HTERT RPE-1 (cell line): ENCODE results near the gene TESK2.
"Not testable (repeated sequence)": the region's sequence is repeated elsewhere in the genome, so short reads cannot be mapped to it uniquely, and the experiment has no call there.

ENCODE experiments used
- in situ Hi-C: fragments of 300-500 bp; cut with MboI; formaldehyde crosslinking; loops from 4 replicates; pipeline ENCODE4 v1.14.3; 2020; ENCODE audit warnings: low sequenced_read_pairs

Gene TESK2

DNA sequence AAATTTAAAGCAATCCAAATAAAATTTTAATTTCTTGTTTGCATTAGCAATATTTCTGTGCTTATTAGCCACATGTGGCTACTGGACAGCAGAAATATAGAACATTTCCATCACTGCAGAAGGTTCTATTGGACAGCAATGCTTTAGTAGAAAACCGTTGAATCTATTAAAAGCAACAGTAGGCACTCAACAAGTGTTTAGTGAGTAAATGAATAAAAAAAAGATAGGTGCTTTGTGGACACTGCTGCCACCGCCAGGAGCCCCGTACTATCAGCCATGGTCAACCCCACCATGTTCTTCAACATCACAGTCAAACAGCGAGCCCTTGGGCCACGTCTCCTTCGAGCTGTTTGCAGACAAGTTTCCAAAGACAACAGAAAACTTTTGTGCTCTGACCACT lies 76.2 kb downstream of the TESK2 start:
- in situ Hi-C loops = no loop called here

DNA sequence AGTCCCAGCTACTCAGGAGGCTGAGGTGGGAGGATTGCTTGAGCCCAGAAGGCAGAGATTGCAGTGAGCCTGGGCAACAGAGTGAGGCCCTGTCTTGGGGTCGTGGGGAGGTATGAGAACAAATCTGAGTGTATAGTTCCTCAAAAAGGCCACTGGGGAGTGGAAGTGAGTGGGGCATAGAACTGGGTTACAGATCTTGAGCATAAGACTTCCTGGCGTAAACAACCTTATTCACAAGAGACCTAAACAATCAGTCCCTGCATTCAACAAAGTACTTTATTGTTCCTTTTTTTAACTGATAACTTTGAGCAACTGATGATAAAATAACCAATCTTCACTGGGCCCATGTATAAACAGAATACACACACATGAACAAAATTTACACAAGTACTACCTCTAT lies 78.1 kb downstream of the TESK2 start:
- in situ Hi-C loops = no loop called here

DNA sequence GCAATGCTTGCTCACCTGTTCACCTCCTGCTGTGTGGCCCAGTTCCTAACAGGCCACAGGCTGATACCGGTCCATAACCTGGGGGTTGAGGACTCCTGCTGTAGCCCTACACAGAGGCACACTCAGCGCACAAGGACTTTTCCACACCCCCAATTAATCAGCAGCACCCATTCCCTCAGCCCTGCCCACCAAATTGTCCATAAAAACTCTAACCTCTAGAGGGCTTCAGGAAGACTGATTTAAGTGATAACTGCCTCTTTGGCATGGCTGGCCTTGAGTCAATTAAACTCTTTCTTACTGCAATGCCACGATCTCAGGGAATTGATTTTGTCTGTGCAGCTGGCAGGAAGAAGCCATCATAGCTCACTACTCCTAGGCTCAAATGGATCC lies 79.5 kb downstream of the TESK2 start:
- in situ Hi-C loops = no loop called here

DNA sequence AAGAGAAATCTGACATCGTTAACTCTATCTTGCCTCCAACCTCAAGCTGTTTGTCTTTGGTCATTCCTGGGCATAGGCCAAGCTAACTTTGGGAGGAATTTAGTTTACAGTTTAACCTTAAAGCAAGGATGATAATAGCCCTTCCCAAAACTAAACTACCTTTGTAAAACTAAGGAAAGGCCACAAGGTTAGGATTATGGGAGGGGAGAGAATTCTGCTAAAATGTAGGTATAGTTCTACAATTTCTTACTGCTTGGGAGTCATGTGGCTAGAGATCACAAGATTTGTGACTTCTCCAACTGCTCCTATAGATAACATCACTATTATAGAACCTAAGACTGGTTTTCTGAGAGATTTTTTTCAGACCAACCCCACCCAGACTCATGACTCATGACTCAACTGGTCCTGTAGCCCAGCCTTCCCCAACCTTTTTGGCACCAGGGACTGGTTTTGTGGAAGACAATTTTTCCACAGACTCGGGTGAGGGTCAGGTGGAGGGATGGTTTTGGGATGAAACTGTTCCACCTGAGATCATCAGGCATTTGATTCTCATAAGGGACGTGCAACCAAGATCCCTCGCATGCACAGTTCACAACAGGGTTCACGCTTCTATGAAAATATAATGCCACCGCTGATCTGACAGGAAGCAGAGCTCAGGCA lies 80.0 kb downstream of the TESK2 start:
- in situ Hi-C loops = no loop called here

DNA sequence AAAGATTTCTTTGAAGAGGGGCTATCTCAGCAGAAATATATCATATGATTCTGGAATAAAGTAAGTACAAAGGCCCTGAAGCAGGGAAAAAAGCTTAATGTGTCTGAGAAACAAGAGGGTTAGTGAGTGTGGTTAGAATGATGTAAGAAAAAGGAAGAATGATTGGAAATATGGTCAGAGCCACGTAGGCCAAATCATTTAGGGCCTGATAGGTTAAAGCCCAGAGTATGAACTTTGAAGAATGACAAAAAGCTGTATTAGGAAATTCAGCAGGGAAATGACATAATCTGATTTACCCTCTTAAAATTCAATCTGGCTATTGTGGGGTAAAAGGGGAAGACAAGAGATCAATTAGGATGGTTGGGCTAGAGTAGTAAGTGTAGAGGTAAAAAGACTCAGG lies 81.7 kb downstream of the TESK2 start:
- in situ Hi-C loops = no loop called here

- in situ Hi-C loops = no loop called here
Observed at GRCh38 chr1:45407629-45408287, 83.2 kb downstream of the TESK2 start.

DNA sequence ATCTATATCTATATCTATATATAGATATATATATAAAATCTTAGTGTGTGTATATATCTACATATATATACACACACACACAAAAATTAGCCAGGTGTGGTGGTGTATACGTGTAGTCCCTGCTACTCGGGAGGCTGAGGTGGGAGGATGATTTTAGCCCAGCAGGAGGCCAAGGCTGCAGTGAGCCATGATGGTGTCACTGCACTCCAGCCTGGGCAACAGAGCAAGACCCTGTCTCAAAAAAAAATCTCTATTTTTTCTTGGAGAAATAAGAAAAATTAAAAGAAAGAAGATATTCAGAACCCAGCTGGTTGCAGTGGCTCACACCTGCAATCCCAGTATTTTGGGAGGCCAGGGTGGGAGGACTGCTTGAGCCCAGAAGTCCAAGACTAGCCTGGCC lies 85.3 kb downstream of the TESK2 start:
- in situ Hi-C loops = no loop called here

GRCh38 chr1:45403718-45404117 lies 87.2 kb downstream of the TESK2 start:
- in situ Hi-C loops = no loop called here

- in situ Hi-C loops = no loop called here
Observed at GRCh38 chr1:45403298-45403697, 87.7 kb downstream of the TESK2 start.

DNA sequence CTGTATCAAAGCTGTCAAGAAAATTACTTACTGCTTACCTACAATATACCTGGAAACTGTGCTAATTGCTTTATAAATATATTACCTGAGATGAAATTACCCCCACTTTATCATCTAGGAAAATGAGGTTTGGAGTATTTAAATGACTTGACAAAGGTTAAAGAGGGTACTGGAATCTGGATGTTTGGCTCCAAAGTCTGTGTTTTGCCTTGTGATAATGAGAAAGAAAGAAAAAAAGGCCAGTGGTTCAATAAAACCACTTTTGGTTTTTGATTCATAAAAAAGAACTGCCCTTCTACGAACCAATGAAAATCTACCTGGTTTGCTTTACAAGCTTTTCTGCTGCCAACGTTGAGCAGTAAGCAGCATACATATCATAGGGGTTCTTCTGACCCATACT lies 89.4 kb downstream of the TESK2 start:
- in situ Hi-C loops = no loop called here

- in situ Hi-C loops = no loop called here
Observed at GRCh38 chr1:45400049-45400448, 90.9 kb downstream of the TESK2 start.

GRCh38 chr1:45397285-45397684 lies 93.7 kb downstream of the TESK2 start:
- in situ Hi-C loops = no loop called here

- in situ Hi-C loops = no loop called here
Observed at GRCh38 chr1:45395582-45395981, 95.4 kb downstream of the TESK2 start.

DNA sequence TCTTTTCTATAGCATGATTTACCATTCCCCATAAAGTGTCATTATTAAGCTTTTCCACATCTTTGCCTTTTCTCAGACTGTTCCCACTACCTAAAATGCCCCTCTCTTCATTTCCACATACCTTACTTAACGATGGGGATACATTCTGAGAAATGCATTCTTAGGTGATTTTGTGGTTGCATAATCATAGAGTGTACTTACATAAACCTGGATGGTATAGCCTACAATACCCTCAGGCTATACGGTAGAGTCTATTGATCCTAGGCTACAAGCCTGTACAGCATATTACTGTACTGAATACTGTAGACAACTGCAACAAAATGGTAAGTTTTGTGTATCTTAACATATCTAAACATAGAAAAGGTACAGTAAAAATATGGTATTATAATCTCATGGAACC lies 95.9 kb downstream of the TESK2 start:
- in situ Hi-C loops = no loop called here

DNA sequence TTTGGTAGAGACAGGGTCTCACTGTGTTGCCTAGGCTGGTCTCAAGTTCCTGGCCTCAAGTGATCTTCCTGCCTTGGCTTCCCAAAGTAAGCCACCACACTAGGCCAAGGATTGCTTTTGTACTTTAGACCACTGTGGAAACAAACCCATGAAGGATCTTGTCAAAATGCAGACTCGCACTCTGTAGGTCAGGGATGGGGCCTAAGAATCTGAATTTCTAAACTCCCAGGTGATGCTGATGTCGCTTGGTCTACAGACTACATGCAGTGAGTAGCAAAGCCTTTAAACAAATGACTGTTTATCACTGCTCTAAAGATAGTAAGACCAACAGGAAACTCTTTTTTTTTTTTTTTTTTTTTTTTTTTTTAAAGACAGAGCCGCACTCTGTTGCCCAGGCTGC lies 96.6 kb downstream of the TESK2 start:
- in situ Hi-C loops = no loop called here

GRCh38 chr1:45393718-45394302 lies 97.2 kb downstream of the TESK2 start:
- in situ Hi-C loops = no loop called here

DNA sequence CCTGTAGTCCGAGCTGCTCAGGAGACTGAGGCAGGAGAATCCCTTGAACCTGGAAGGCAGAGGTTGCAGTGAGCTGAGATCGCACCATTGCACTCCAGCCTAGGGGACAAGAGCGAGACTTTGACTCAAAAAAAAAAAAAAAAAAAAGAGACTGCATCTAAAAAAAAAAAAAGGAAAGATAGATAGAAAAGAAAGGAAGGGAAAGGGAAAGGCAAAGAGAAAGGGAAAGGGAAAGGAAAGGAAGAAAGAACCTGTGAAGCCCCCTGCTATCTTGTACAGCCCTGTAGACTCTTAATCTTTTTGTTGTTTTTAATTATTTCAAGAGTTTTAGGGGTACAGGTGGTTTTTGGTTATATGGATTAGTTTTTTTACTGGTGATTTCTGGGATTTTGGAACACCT lies 104.7 kb downstream of the TESK2 start:
- in situ Hi-C loops = no loop called here

- in situ Hi-C loops = no loop called here
Observed at GRCh38 chr1:45385302-45385701, 105.7 kb downstream of the TESK2 start.

DNA sequence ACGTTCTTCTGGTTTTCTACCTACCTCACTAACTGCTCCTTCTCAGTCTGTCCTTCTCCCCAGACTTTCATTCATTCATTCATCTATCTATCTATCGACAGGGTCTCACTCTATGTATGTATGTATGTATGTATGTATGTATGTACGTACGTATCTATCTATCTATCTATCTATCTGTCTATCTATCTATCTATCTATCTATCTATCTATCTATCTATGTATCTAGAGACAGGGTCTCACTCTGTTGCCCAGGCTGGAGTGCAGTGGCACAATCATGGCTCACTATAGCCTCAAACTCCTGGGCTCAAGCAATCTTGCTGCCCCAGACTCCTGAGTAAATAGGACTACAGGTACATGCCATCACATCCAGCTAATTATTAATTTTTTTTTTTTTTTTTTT lies 106.8 kb downstream of the TESK2 start:
- in situ Hi-C loops = not testable (repeated sequence)

DNA sequence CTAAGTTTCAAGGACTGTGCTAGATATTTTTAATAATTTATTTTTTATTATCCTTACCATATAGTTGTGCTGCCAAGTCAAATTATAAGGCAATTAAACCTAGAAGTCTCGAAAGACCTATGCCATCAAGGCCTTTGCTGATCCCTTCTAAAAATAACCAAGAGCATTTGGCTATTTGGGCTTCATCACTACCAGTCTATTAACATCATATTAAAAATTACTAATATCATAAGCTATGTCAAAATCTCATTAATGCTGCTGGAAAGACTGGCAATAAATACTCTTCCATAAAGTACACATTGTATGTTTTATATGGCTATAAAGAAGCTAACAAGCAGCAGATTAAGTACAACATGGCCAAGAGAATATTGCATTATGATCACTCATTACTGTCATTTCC lies 107.8 kb downstream of the TESK2 start:
- in situ Hi-C loops = no loop called here

- in situ Hi-C loops = no loop called here
Observed at GRCh38 chr1:45381243-45381642, 109.7 kb downstream of the TESK2 start.

DNA sequence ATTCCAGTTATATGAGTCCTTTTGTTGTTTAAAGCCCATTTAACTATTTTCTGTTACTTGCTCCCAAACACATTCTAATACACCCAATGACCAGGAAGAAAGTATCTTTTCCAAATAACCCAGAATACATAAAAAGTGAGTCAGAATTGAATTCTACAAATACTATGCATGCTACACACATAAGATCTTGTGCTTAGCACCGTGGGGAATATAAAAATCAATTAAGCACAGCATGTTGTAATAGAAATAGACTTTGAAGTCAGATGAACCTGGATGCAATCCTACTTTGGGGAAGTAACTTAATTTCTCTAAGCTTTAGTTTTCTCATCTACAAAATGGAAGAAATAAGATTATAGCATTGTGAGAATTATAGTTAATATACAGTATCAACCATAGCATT lies 110.2 kb downstream of the TESK2 start:
- in situ Hi-C loops = no loop called here

DNA sequence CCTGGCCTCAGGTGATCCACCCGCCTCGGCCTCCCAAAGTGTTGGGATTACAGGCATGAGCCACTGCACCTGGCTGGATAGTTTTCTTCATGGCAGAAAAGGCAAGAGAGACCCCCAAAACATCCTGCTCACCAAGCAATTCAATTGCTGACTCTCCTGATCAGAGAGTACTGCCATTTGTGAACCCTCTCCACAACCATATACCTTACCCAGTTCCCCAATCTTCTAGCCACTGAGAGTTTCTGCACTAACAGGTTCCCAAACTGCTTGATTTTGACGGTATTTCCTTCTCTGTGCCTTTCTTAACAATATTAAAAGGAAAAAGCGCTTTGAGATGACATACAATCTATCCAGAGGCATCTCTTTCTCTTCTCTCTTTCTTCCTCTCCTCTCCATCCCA lies 110.8 kb downstream of the TESK2 start:
- in situ Hi-C loops = no loop called here
